Natural killer cell (primary cell): Measurements from ENCODE around the gene PSMB2. TPM values are rescaled to one million over a fixed set of nuclear protein-coding genes. Genes with fewer than 3 reads are reported as not detected.

Source experiments
- ATAC-seq, 3 donors: fragments of 150-1000 bp in 2 of 3; fragments of 200-7000 bp in 1 of 3; cut with Tn5 transposase; 1 replicate in 1 of 3; 2 replicates in 2 of 3; pipeline ENCODE4 v1.10.0; 2021; ENCODE audit warnings: mild to moderate bottlenecking in 2 of 3, moderate library complexity in 2 of 3
- DNase-seq, 2 donors: peaks; one replicate each; pipeline versions ENCODE4 v3.0.0 to v3.0.0-alpha.2; 2013 to 2021; ENCODE audit warnings: mixed read lengths in 1 of 2
- H3K27ac ChIP-seq: one replicate; pipeline ENCODE4 v1.5.1; 2013; ENCODE audit warnings: mild to moderate bottlenecking, low read length
- H3K27me3 ChIP-seq: one replicate; pipeline ENCODE4 v1.6.1; 2013; ENCODE audit warnings: low read length; ENCODE audit not compliant: control insufficient read depth, insufficient read depth
- H3K36me3 ChIP-seq: one replicate; pipeline ENCODE4 v1.6.1; 2013; ENCODE audit warnings: low read length; ENCODE audit not compliant: control insufficient read depth, insufficient read depth
- H3K4me1 ChIP-seq: one replicate; pipeline ENCODE4 v1.6.1; 2013; ENCODE audit warnings: low read length; ENCODE audit not compliant: control insufficient read depth, insufficient read depth
- H3K4me3 ChIP-seq: one replicate; pipeline ENCODE4 v1.5.1; 2013; ENCODE audit warnings: low read length
- H3K9me3 ChIP-seq: one replicate; pipeline ENCODE4 v1.6.1; 2013; ENCODE audit warnings: low read length; ENCODE audit not compliant: control insufficient read depth, insufficient read depth
- H3K27ac Mint-ChIP-seq, 2 donors: one replicate each; pipeline ENCODE4 v1.8.0; 2022; ENCODE audit warnings: mild to moderate bottlenecking in 2 of 2, mixed read lengths in 2 of 2, moderate library complexity in 1 of 2
- H3K27me3 Mint-ChIP-seq, 2 donors: one replicate each; pipeline ENCODE4 v1.8.0; 2022; ENCODE audit warnings: low read depth in 2 of 2, mixed read lengths in 2 of 2
- H3K36me3 Mint-ChIP-seq: one replicate; pipeline ENCODE4 v1.8.0; 2022; ENCODE audit warnings: mixed read lengths
- H3K4me1 Mint-ChIP-seq, 2 donors: one replicate each; pipeline ENCODE4 v1.8.0; 2022; ENCODE audit warnings: mixed read lengths in 2 of 2
- H3K4me3 Mint-ChIP-seq: one replicate; pipeline ENCODE4 v1.8.0; 2022; ENCODE audit warnings: mild to moderate bottlenecking, moderate library complexity, mixed read lengths
- H3K9me3 Mint-ChIP-seq, 2 donors: one replicate each; pipeline ENCODE4 v1.8.0; 2022; ENCODE audit warnings: mixed read lengths in 2 of 2
- CTCF ChIP-seq: fragments of 200-600 bp; IDR thresholded peaks from one replicate; pipeline ENCODE4 v1.8.0; 2022; ENCODE audit warnings: antibody characterized with exemption
- WGBS: methylation state at CpG from one replicate; pipeline ENCODE4 v1.1.7; 2013; ENCODE audit warnings: missing lambda C conversion rate; ENCODE audit not compliant: insufficient coverage; 5-methylcytosine and 5-hydroxymethylcytosine counted together
- intact Hi-C: fragments of 100-400 bp; cut with micrococcal nuclease; formaldehyde crosslinking; loops from one replicate; pipeline ENCODE4 v1.14.2; 2022
- total RNA-seq, 4 donors: library from RNA; stranded (reverse); fragments of 120-200 nt in 1 of 4; gene quantifications; one replicate each; pipeline versions ENCODE4 v1.2.3 to v1.2.4, GENCODE V29; 2013 to 2022

Gene PSMB2
- total RNA-seq, 3 donors from 2014 or later (not counting 1 experiment from before 2014, with no cell fraction given) = 37.0 to 45.0 (median 37.3) TPM

- Mint-ChIP-seq H3K36me3 (no peaks in the 10 kb centered on the region), H3K4me3 (peak overlapping the region; percentile 4), H3K4me1 (peaks cover 44 to 48% of the 10 kb centered on the region in 2 donors), H3K9me3 (no peaks in the 10 kb centered on the region), H3K27ac (no peak overlapping the region), H3K27me3 (no peaks in the 10 kb centered on the region)
- DNase-seq (no peak), ATAC-seq (no peak)
- 95% methylated on average over 6 of the region's 7 CpGs for WGBS
- Histone ChIP-seq H3K4me3 (no peak overlapping the region), H3K9me3 (no peaks in the 10 kb centered on the region), H3K27ac (no peak overlapping the region), H3K4me1 (peaks cover 22% of the 10 kb centered on the region), H3K27me3 (no peaks in the 10 kb centered on the region), H3K36me3 (peaks cover 30% of the 10 kb centered on the region)
- no peak for TF ChIP-seq CTCF
- intact Hi-C loops = no loop called here
Observed at GRCh38 chr1:35554266-35555211, 86.8 kb downstream of the PSMB2 start.

GRCh38 chr1:35553851-35554250 is 87.5 kb downstream of the PSMB2 start:
- WGBS = 90% methylated on average over 1 of the region's 2 CpGs
- H3K36me3 Mint-ChIP-seq = no peaks in the 10 kb centered on the region

More at GRCh38 chr1:35553851-35554250, 87.5 kb downstream of the PSMB2 start:
- H3K27ac ChIP-seq = no peak overlapping the region
- H3K36me3 ChIP-seq = peaks cover 33% of the 10 kb centered on the region
- H3K4me3 ChIP-seq = no peak overlapping the region
- H3K27me3 ChIP-seq = no peaks in the 10 kb centered on the region
- intact Hi-C loops = no loop called here
- H3K4me1 Mint-ChIP-seq = peaks cover 45% of the 10 kb centered on the region in 2 donors
- peaks cover 17% of the 10 kb centered on the region for H3K4me1 ChIP-seq
- no peak overlapping the region for H3K27ac Mint-ChIP-seq
- H3K4me3 Mint-ChIP-seq = no peak overlapping the region
- TF ChIP-seq CTCF = no peak
- H3K9me3 ChIP-seq = no peaks in the 10 kb centered on the region
- H3K9me3 Mint-ChIP-seq = no peaks in the 10 kb centered on the region
- ATAC-seq (no peak), DNase-seq (no peak)
- H3K27me3 Mint-ChIP-seq = no peaks in the 10 kb centered on the region

Other genes with a start within 250 kb of the PSMB2 start
- gene KIAA0319L, start 84.1 kb downstream of the PSMB2 start, total RNA-seq = 10 to 100 TPM; 51.3 to 75.0 (median 64.8) TPM
- gene NCDN, start 83.7 kb downstream of the PSMB2 start, total RNA-seq = 10 to 100 TPM in 1 of 3 donors, 1 to 10 TPM in 2; 7.9 to 10.7 (median 9.9) TPM
- gene TFAP2E, start 68.2 kb downstream of the PSMB2 start, total RNA-seq = 1 to 10 TPM; 6.6 to 7.3 (median 6.9) TPM
- gene C1orf216, start 77.4 kb upstream of the PSMB2 start, total RNA-seq = 10 to 100 TPM in 2 of 3 donors, 1 to 10 TPM in 1; 8.0 to 14.1 (median 13.0) TPM
- 1 to 10 TPM; 1.9 to 4.9 (median 2.4) TPM for gene CLSPN, start 128.5 kb upstream of the PSMB2 start, total RNA-seq
- gene AGO4, start 166.5 kb upstream of the PSMB2 start, total RNA-seq = 10 to 100 TPM; 21.8 to 32.0 (median 31.7) TPM
- 10 to 100 TPM; 30.1 to 34.5 (median 34.3) TPM for gene AGO1, start 241.7 kb upstream of the PSMB2 start, total RNA-seq